HepG2 (cell line): ENCODE results near the gene ATAD2B. TPM values are rescaled to one million over a fixed set of nuclear protein-coding genes. Genes with fewer than 3 reads are reported as not detected.

Experiments
- FOXK1 ChIP-seq: sonication (generic); formaldehyde crosslinking; IDR thresholded peaks from 2 replicates; pipeline ENCODE4 v1.4.0; 2020; ENCODE audit warnings: low read depth, missing genetic modification reagents, borderline replicate concordance
- HMG20A ChIP-seq: IDR thresholded peaks from 2 replicates; pipeline ENCODE4 v1.6.1; 2016; ENCODE audit warnings: borderline replicate concordance
- MEF2D ChIP-seq: sonication (generic); formaldehyde crosslinking; IDR thresholded peaks from 2 replicates; pipeline ENCODE4 v1.5.1; 2020; ENCODE audit warnings: mild to moderate bottlenecking, missing genetic modification reagents
- POLR2AphosphoS5 ChIP-seq: IDR thresholded peaks from 2 replicates; pipeline ENCODE4 v1.6.1; 2012; ENCODE audit warnings: low read depth, low read length
- REPIN1 ChIP-seq: sonication (generic); formaldehyde crosslinking; IDR thresholded peaks from 2 replicates; pipeline ENCODE4 v1.8.0; 2022; ENCODE audit warnings: missing genetic modification reagents, low read depth, mild to moderate bottlenecking, borderline replicate concordance
- ZNF124 ChIP-seq: sonication (generic); formaldehyde crosslinking; IDR thresholded peaks from 2 replicates; pipeline ENCODE4 v1.4.0; 2020; ENCODE audit warnings: missing genetic modification reagents
- ZNF564 ChIP-seq: sonication (generic); formaldehyde crosslinking; IDR thresholded peaks from 2 replicates; pipeline ENCODE4 v1.8.1; 2023; ENCODE audit warnings: mild to moderate bottlenecking, missing genetic modification reagents
- ZNF724P ChIP-seq: sonication (generic); formaldehyde crosslinking; IDR thresholded peaks from 2 replicates; pipeline ENCODE4 v1.8.0; 2022; ENCODE audit warnings: missing genetic modification reagents, borderline replicate concordance
- ZNF780A ChIP-seq: sonication (generic); formaldehyde crosslinking; IDR thresholded peaks from 2 replicates; pipeline ENCODE4 v1.8.0; 2022; ENCODE audit warnings: mild to moderate bottlenecking, missing genetic modification reagents, moderate library complexity
- polyA plus RNA-seq, 8 experiments: library from polyadenylated mRNA; depleted of rRNA in 3 of 8; stranded (reverse) in 7 of 8; unstranded in 1 of 8; fragments of >200 nt; fragmentation: Illumina TruSeq in 4 of 8; extraction: Trizol in 4 of 8; gene quantifications; 2 replicates each; pipeline versions ENCODE4 v1.2.1 to v1.2.3, GENCODE V29; 2011 to 2016; ENCODE audit warnings: low read depth in 4 of 8, missing spikeins in 1 of 8, mixed read lengths in 1 of 8; ENCODE audit not compliant: insufficient read depth in 1 of 8
- total RNA-seq, 5 experiments: library from RNA; depleted of rRNA; stranded (reverse); fragments of >200 nt; fragmentation: Illumina TruSeq; extraction: Trizol; gene quantifications; 2 replicates each; pipeline ENCODE4 v1.2.3, GENCODE V29; 2016; ENCODE audit warnings: low read depth in 1 of 5
- TF ChIP-seq, protein P1 (sequence below): fragments of 450-650 bp; IDR thresholded peaks from 2 replicates; pipeline ENCODE4 v1.6.1; 2017; ENCODE audit warnings: mild to moderate bottlenecking
- TF ChIP-seq, protein P2 (sequence below): sonication (generic); formaldehyde crosslinking; conservative IDR thresholded peaks from 2 replicates; pipeline ENCODE4 v1.8.0; 2022; ENCODE audit warnings: low read depth, missing genetic modification reagents
- TF ChIP-seq, protein P3 (sequence below): sonication (generic); formaldehyde crosslinking; IDR thresholded peaks from 2 replicates; pipeline ENCODE4 v1.8.0; 2022; ENCODE audit warnings: mild to moderate bottlenecking, missing genetic modification reagents, borderline replicate concordance
- TF ChIP-seq, protein P4 (sequence below): sonication (generic); formaldehyde crosslinking; IDR thresholded peaks from 2 replicates; pipeline ENCODE4 v1.5.0; 2020; ENCODE audit warnings: mild to moderate bottlenecking, missing genetic modification reagents

The ATAD2B gene
- total and polyA plus RNA-seq, 2 of the 13 experiments (the other 11 are each of a cell fraction or from before 2014, with no cell fraction given), result 5.3 to 22.2 TPM

DNA sequence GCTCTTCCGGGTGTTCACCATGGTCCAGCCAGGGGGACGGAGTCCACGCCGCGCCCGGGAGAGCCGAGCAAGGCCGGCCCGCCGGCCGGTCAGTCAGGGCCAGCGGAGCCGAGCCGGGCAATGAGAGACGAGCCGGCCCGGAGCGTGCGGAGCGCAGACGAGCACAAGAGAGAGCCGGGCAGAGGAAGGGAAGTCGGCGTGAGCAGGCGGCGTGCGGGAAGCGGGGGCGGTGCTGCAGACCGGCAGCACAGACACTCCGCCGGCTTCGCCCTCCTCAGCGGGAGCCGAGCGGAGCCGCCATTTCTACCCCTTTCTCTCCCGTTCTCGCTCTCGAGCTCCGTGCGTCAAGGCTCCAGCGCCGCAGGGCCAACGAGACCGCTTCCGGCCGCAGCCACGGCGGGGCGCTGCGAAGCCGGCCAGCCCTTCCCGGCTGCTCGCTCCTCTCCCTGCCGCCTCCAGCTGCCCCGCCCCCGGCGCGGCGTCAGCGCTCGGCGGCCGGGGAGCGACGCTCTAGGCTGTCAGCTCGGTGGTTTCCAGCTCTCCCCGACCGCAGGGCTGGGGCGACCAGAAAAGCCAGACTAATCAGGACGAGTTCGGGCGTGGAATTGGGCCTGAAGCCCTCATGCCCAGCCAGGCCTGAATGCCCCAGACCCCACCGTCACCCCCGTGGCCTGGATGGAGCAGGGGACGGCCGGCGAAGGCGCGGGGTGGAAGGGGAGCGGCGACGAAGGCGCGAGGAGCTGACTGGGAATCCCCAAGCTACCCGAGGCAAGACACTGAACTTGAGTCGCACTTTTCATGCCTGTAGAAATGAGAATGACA is at the start of gene ATAD2B (continued):
- peak; percentile 21; the same call in 1 of the 2 replicates for TF ChIP-seq ZNF724P
- TF ChIP-seq, protein P1, sequence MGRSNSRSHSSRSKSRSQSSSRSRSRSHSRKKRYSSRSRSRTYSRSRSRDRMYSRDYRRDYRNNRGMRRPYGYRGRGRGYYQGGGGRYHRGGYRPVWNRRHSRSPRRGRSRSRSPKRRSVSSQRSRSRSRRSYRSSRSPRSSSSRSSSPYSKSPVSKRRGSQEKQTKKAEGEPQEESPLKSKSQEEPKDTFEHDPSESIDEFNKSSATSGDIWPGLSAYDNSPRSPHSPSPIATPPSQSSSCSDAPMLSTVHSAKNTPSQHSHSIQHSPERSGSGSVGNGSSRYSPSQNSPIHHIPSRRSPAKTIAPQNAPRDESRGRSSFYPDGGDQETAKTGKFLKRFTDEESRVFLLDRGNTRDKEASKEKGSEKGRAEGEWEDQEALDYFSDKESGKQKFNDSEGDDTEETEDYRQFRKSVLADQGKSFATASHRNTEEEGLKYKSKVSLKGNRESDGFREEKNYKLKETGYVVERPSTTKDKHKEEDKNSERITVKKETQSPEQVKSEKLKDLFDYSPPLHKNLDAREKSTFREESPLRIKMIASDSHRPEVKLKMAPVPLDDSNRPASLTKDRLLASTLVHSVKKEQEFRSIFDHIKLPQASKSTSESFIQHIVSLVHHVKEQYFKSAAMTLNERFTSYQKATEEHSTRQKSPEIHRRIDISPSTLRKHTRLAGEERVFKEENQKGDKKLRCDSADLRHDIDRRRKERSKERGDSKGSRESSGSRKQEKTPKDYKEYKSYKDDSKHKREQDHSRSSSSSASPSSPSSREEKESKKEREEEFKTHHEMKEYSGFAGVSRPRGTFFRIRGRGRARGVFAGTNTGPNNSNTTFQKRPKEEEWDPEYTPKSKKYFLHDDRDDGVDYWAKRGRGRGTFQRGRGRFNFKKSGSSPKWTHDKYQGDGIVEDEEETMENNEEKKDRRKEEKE, result no peak
- peak; percentile 53; the same call in 1 of the 2 replicates for TF ChIP-seq MEF2D
- TF ChIP-seq ZNF564 (CRISPR knock-in tag), result 0 out of 2 replicates have a peak, but pooled peaks have one; percentile 53
- TF ChIP-seq FOXK1, result peak; percentile 29; the same call in 1 of the 2 replicates
- TF ChIP-seq, protein P2, sequence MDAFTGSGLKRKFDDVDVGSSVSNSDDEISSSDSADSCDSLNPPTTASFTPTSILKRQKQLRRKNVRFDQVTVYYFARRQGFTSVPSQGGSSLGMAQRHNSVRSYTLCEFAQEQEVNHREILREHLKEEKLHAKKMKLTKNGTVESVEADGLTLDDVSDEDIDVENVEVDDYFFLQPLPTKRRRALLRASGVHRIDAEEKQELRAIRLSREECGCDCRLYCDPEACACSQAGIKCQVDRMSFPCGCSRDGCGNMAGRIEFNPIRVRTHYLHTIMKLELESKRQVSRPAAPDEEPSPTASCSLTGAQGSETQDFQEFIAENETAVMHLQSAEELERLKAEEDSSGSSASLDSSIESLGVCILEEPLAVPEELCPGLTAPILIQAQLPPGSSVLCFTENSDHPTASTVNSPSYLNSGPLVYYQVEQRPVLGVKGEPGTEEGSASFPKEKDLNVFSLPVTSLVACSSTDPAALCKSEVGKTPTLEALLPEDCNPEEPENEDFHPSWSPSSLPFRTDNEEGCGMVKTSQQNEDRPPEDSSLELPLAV (CRISPR knock-in tag), result 0 out of 2 replicates have a peak, but pooled peaks have one; percentile 87
- 0 out of 2 replicates have a peak, but pooled peaks have one; percentile 60 for TF ChIP-seq ZNF780A (CRISPR knock-in tag)
- TF ChIP-seq, protein P3, sequence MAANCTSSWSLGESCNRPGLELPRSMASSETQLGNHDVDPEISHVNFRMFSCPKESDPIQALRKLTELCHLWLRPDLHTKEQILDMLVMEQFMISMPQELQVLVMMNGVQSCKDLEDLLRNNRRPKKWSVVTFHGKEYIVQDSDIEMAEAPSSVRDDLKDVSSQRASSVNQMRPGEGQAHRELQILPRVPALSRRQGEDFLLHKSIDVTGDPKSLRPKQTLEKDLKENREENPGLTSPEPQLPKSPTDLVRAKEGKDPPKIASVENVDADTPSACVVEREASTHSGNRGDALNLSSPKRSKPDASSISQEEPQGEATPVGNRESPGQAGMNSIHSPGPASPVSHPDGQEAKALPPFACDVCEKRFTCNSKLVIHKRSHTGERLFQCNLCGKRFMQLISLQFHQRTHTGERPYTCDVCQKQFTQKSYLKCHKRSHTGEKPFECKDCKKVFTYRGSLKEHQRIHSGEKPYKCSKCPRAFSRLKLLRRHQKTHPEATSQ (CRISPR knock-in tag), result peak; percentile 98
- TF ChIP-seq ZNF124 (CRISPR knock-in tag), result peak; percentile 81
- no peak for TF ChIP-seq HMG20A (CRISPR knock-in tag)
- TF ChIP-seq, protein P4, sequence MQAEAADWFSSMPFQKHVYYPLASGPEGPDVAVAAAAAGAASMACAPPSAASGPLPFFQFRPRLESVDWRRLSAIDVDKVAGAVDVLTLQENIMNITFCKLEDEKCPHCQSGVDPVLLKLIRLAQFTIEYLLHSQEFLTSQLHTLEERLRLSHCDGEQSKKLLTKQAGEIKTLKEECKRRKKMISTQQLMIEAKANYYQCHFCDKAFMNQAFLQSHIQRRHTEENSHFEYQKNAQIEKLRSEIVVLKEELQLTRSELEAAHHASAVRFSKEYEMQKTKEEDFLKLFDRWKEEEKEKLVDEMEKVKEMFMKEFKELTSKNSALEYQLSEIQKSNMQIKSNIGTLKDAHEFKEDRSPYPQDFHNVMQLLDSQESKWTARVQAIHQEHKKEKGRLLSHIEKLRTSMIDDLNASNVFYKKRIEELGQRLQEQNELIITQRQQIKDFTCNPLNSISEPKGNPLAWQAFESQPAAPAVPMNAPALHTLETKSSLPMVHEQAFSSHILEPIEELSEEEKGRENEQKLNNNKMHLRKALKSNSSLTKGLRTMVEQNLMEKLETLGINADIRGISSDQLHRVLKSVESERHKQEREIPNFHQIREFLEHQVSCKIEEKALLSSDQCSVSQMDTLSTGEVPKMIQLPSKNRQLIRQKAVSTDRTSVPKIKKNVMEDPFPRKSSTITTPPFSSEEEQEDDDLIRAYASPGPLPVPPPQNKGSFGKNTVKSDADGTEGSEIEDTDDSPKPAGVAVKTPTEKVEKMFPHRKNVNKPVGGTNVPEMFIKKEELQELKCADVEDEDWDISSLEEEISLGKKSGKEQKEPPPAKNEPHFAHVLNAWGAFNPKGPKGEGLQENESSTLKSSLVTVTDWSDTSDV (CRISPR knock-in tag), result peak; percentile 92; the same call in 1 of the 2 replicates
- peak; percentile 98 for TF ChIP-seq POLR2AphosphoS5
- TF ChIP-seq REPIN1 (CRISPR knock-in tag), result peak; percentile 95
